Adrenal gland (tissue), 12 donors: ENCODE results near the gene BNIP1. TPM values are rescaled to one million over a fixed set of nuclear protein-coding genes. Genes with fewer than 3 reads are reported as not detected.
"Not testable (repeated sequence)": the region's sequence is repeated elsewhere in the genome, so short reads cannot be mapped to it uniquely, and the experiment has no call there.

ENCODE experiments used
- DNase-seq, 7 donors: peaks; one replicate each; pipeline ENCODE4 v3.0.0-alpha.2; 2019 to 2020
- H3K27ac ChIP-seq, 5 donors: fragments of 200-600 bp; sonication (generic) in 4 of 5; 1 replicate in 3 of 5; 2 replicates in 2 of 5; pipeline versions ENCODE4 v1.5.1 to v1.8.0; 2016 to 2020; ENCODE audit warnings: mild to moderate bottlenecking in 1 of 5
- H3K27me3 ChIP-seq: fragments of 200-600 bp; 2 replicates; pipeline ENCODE4 v1.8.0; 2021
- H3K36me3 ChIP-seq, 2 donors: fragments of 200-600 bp; replicated peaks in 1 of 2; 1 replicate in 1 of 2; 2 replicates in 1 of 2; pipeline versions ENCODE4 v1.5.1 to v1.8.0; 2018 to 2022
- H3K4me1 ChIP-seq, 2 donors: fragments of 200-600 bp; replicated peaks in 1 of 2; 1 replicate in 1 of 2; 2 replicates in 1 of 2; pipeline versions ENCODE4 v1.5.1 to v1.8.0; 2018 to 2021
- H3K4me3 ChIP-seq, 4 donors: fragments of 200-600 bp; sonication (generic) in 3 of 4; one replicate each; pipeline ENCODE4 v1.5.1; 2016 to 2018
- H3K9me3 ChIP-seq, 3 donors: fragments of 200-600 bp; sonication (generic) in 1 of 3; replicated peaks in 1 of 3; 1 replicate in 2 of 3; 2 replicates in 1 of 3; pipeline versions ENCODE4 v1.5.1 to v1.8.0; 2016 to 2021
- POLR2A ChIP-seq, 2 donors: fragments of 450-650 bp; IDR thresholded peaks; one replicate each; pipeline ENCODE4 v1.6.1; 2017; ENCODE audit warnings: antibody characterized with exemption in 2 of 2, mild to moderate bottlenecking in 2 of 2, moderate library complexity in 1 of 2
- WGBS, 4 donors: extraction: QIAGEN DNeasy Blood & Tissue Kit in 2 of 4; methylation state at CpG; one replicate each; pipeline versions ENCODE4 v1.1.5 to v1.1.7; 2013 to 2017; 5-methylcytosine and 5-hydroxymethylcytosine counted together
- intact Hi-C, 2 donors: fragments of 100-400 bp; cut with DNase I; formaldehyde crosslinking; loops; one replicate each; pipeline versions ENCODE4 v1.14.1 to v1.15.0; 2022 to 2023
- polyA plus RNA-seq, 3 donors: library from polyadenylated mRNA; stranded (reverse); fragments of 200-250 nt in 2 of 3; fragments of 350-450 nt in 1 of 3; fragmentation: Illumina TruSeq in 1 of 3; extraction: RNeasy Lipid Tissue Mini Kit (QIAGEN cat#74804) in 1 of 3; gene quantifications; one replicate each; pipeline ENCODE4 v1.2.3, GENCODE V29; 2013 to 2014
- total RNA-seq, 9 donors: library from RNA; depleted of rRNA in 4 of 9; stranded (reverse); fragments of >200 nt in 4 of 9; fragments of 120-200 nt in 1 of 9; fragmentation: NEBNext Ultra II Directional in 1 of 9; extraction: Animal tissue kit (Norgen Biotek cat#: 25700) in 1 of 9; gene quantifications; one replicate each; pipeline versions ENCODE4 v1.1.0 to v1.2.4, GENCODE V29; 2013 to 2023
- TF ChIP-seq, protein P1 (sequence below), 6 experiments: fragments of 450-650 bp in 4 of 6; fragments of 200-600 bp in 2 of 6; sonication (generic) in 1 of 6; IDR thresholded peaks; 1 replicate in 5 of 6; 2 replicates in 1 of 6; pipeline versions ENCODE4 v1.5.1 to v1.8.0; 2016 to 2021; ENCODE audit warnings: antibody characterized with exemption in 6 of 6, mild to moderate bottlenecking in 2 of 6, moderate library complexity in 1 of 6
- donor health status: healthy with polysubstance abuse.
- donor health status: Bipolar disorder and iron deficiency.
- donor health status: DM: yes; HTN: yes; CAD: no.
- donor health status: DM: no; HTN: no; CAD: no.
- donor health status: DM: no; HTN: no; CAD: no.
- donor health status: DM: yes; HTN: yes; CAD: no.

BNIP1 gene
- total and polyA plus RNA-seq, 12 donors: 5.9 to 28.8 (median 15.0) TPM

DNA sequence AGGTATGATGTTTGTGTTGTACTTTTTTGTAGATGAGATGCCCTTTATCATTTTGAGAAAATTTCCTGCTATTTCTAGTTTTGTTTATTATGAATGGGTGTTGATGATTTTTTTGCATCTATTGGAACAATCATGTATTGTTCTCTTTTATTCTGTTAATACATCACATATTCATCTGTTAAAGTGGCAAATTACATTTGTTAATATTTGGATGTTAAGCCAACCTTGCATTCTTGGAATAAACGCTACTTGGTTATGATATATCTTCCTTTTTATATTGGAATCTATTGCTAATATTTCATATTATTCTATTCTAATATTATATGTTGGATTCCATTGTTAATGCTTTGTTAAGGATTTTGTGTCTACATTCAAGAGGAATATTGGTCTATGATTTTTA lies 24.6 kb upstream of the BNIP1 start:
- DNase-seq: no peak
- intact Hi-C loops: no loop called here
- H3K4me1 ChIP-seq: no peaks in the 10 kb centered on the region
- 96 to 100% (median 98%) methylated on average over 1 of the region's 1 CpG for WGBS, 4 donors
- peaks cover 0 to 15% of the 10 kb centered on the region in 2 donors for H3K36me3 ChIP-seq
- H3K27ac ChIP-seq: no peak overlapping the region
- H3K4me3 ChIP-seq: no peak overlapping the region
- no peaks in the 10 kb centered on the region for H3K9me3 ChIP-seq
- no peaks in the 10 kb centered on the region for H3K27me3 ChIP-seq
- no peak for TF ChIP-seq POLR2A (IDR thresholded peaks at IDR 0.05)
- TF ChIP-seq, protein P1, sequence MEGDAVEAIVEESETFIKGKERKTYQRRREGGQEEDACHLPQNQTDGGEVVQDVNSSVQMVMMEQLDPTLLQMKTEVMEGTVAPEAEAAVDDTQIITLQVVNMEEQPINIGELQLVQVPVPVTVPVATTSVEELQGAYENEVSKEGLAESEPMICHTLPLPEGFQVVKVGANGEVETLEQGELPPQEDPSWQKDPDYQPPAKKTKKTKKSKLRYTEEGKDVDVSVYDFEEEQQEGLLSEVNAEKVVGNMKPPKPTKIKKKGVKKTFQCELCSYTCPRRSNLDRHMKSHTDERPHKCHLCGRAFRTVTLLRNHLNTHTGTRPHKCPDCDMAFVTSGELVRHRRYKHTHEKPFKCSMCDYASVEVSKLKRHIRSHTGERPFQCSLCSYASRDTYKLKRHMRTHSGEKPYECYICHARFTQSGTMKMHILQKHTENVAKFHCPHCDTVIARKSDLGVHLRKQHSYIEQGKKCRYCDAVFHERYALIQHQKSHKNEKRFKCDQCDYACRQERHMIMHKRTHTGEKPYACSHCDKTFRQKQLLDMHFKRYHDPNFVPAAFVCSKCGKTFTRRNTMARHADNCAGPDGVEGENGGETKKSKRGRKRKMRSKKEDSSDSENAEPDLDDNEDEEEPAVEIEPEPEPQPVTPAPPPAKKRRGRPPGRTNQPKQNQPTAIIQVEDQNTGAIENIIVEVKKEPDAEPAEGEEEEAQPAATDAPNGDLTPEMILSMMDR (IDR thresholded peaks at IDR 0.05): no peak

DNA sequence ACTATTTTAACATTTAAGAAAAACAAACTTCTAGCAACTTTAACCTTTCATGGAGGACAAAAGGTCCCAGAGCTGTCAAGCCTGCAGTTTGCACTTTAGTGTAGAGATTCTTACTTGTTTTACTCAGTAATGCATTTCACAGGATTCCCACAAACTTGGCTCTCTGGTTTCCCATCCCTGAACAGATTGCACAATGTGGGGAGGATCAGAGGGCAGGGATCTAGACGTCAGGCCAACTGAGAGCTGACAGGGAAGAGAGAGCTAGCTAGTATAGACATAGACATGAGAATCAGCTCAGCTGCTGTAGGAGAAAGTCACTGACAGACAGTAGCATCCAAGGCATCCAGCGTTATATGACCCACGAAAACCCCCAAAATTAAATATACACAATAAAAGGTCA lies 20.9 kb upstream of the BNIP1 start:
- Histone ChIP-seq H3K27me3 (no peaks in the 10 kb centered on the region), H3K27ac (no peak overlapping the region), H3K9me3 (no peaks in the 10 kb centered on the region), H3K4me3 (no peak overlapping the region), H3K36me3 (peaks cover 0 to 21% of the 10 kb centered on the region in 2 donors), H3K4me1 (no peaks in the 10 kb centered on the region)
- intact Hi-C loops: no loop called here
- WGBS, 4 donors: 71 to 89% (median 76%) methylated on average over 3 of the region's 3 CpGs
- DNase-seq: peak in 5 of 7 donors; percentile 31 to 61 (median 44)
- no peak for TF ChIP-seq POLR2A (IDR thresholded peaks at IDR 0.05)
- TF ChIP-seq, protein P1 (IDR thresholded peaks at IDR 0.05): no peak

DNA sequence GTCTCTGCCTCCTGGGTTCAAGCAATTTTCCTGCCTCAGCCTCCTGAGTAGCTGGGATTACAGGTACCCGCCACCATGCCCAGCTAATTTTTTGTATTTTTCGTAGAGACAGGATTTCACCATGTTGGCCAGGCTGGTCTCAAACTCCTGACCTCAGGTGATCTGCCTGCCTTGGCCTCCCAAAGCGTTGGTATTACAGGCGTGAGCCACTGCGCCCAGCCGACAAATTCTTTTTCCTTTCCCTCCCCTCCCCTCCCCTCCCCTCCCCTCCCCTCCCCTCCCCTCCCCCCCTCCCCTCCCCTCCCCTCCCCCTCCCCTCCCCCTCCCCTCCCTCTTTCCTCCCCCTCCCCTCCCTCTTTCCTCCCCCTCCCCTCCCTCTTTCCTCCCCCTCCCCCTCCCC lies 12.2 kb upstream of the BNIP1 start:
- H3K4me3 ChIP-seq, H3K4me1 ChIP-seq, H3K9me3 ChIP-seq, intact Hi-C loops, DNase-seq, H3K27ac ChIP-seq, H3K27me3 ChIP-seq: not testable (repeated sequence)
- 93 to 98% (median 96%) methylated on average over 5 to 6 of the region's 6 CpGs for WGBS, 4 donors
- H3K36me3 ChIP-seq: peaks cover 0 to 17% of the 10 kb centered on the region in 2 donors

DNA sequence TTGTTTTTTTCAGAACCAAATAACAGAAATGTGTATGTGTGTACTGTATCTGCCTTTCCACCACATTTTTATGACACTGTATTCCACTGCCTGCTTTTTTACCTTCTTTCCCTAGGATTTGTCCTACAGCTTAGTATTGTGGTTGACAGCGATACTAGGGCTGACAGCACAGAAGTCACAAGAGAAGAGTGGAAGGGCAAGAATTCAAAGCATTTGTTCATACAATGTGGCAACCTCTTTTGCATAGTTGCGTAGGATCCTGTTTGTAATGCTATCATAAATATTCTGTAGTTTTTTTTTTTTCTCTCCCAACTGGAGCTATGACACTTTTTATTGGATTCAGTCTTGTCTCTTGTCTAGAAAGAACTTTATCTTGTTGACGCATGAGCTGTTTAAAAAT lies 5.6 kb upstream of the BNIP1 start:
- Histone ChIP-seq H3K9me3 (no peaks in the 10 kb centered on the region), H3K36me3 (peaks cover 0 to 11% of the 10 kb centered on the region in 2 donors), H3K4me3 (no peak overlapping the region), H3K27ac (no peak overlapping the region), H3K4me1 (no peaks in the 10 kb centered on the region), H3K27me3 (no peaks in the 10 kb centered on the region)
- intact Hi-C loops: no loop called here
- DNase-seq: no peak
- TF ChIP-seq POLR2A (IDR thresholded peaks at IDR 0.05): no peak
- TF ChIP-seq, protein P1 (IDR thresholded peaks at IDR 0.05): no peak
- WGBS, 4 donors: 97 to 98% (median 97%) methylated on average over 3 of the region's 3 CpGs

DNA sequence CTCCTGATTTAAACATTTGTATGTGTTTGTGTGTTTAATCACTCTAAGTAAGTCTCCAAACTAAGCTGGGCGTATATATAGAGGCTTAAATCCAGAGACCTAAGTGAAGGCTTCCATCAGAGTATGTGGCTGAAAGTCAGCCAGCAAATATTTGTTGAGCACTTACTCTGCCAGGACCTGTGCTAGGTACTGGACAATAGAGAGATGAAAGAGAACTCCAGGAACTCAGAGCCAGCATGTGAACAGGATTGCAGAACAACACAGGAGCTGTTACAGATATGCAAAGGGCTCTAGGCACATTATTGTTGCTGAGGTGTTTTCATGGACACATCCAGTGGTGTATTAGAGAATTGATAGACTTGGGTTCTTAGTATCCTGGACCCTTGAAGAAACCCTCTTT lies 4.7 kb upstream of the BNIP1 start:
- no peaks in the 10 kb centered on the region for H3K9me3 ChIP-seq
- no peaks in the 10 kb centered on the region for H3K4me1 ChIP-seq
- H3K27me3 ChIP-seq: no peaks in the 10 kb centered on the region
- H3K4me3 ChIP-seq: no peak overlapping the region
- 89 to 95% (median 93%) methylated on average over 1 of the region's 1 CpG for WGBS, 4 donors
- TF ChIP-seq POLR2A (IDR thresholded peaks at IDR 0.05): no peak
- TF ChIP-seq, protein P1 (IDR thresholded peaks at IDR 0.05): no peak
- H3K36me3 ChIP-seq: peaks cover 0 to 8% of the 10 kb centered on the region in 2 donors
- intact Hi-C loops: loop anchor here in 1 of 2 donors (5.0 kb wide), 1 partner anchor 152 kb away; no protein-coding TSS in a partner anchor
- no peak overlapping the region for H3K27ac ChIP-seq
- no peak for DNase-seq
